ENCODE data around the gene CFAP46. TPM values are rescaled to one million over a fixed set of nuclear protein-coding genes. Genes with fewer than 3 reads are reported as not detected.
A peak's percentile ranks its signal among the peaks of the same experiment; 100 is the strongest.

CFAP46 gene
- total and polyA plus RNA-seq, 2 experiments from 2014 or later = 3.1 to 5.4 TPM

- H3K4me3 ChIP-seq = no peak overlapping the region
- H3K4me3 Mint-ChIP-seq = no peak overlapping the region
- H3K9me3 Mint-ChIP-seq = no peaks in the 10 kb centered on the region
- H3K4me1 Mint-ChIP-seq = peaks cover 22% of the 10 kb centered on the region
- DNase-seq (ENCODE audit: low spot score) (no peak), ATAC-seq (peak; percentile 14)
- TF ChIP-seq POLR2AphosphoS5 (IDR thresholded peaks at IDR 0.05; ENCODE audit: low read depth) = no peak
- no peak for TF ChIP-seq CTCF (conservative IDR thresholded peaks at IDR 0.05; ENCODE audit: low read depth in 2 of 2)
- no peak for TF ChIP-seq EZH2 (IDR thresholded peaks at IDR 0.05; ENCODE audit: low read depth, unreplicated experiment)
- no peak for TF ChIP-seq ZNF462 (CRISPR knock-in tag; IDR thresholded peaks at IDR 0.05)
- no peak for TF ChIP-seq STAT1 (IDR thresholded peaks at IDR 0.05; ENCODE audit: unreplicated experiment)
- no peak for TF ChIP-seq EZH2phosphoT487 (IDR thresholded peaks at IDR 0.05; ENCODE audit: unreplicated experiment)
- no peak for TF ChIP-seq ZNF114 (CRISPR knock-in tag; IDR thresholded peaks at IDR 0.05)
- TF ChIP-seq CREB1 (CRISPR knock-in tag; IDR thresholded peaks at IDR 0.05; ENCODE audit: low read depth) = no peak
- no peak for TF ChIP-seq ZNF331 (CRISPR knock-in tag; IDR thresholded peaks at IDR 0.05; ENCODE audit: low read depth)
- TF ChIP-seq NANOG (IDR thresholded peaks at IDR 0.05; ENCODE audit: borderline replicate concordance) = no peak
- TF ChIP-seq REST (IDR thresholded peaks at IDR 0.05; ENCODE audit: unreplicated experiment) = no peak
- no peak for TF ChIP-seq JUNB (IDR thresholded peaks at IDR 0.05; ENCODE audit: unreplicated experiment)
- TF ChIP-seq ETS1 (IDR thresholded peaks at IDR 0.05) = no peak
- H3K79me2 ChIP-seq (replicated peaks; ENCODE audit: insufficient read depth) = no peaks in the 10 kb centered on the region
- no peaks in the 10 kb centered on the region for H3K36me3 ChIP-seq (ENCODE audit: insufficient read depth)
- no peaks in the 10 kb centered on the region for H3K4me1 ChIP-seq (ENCODE audit: insufficient read depth)
- no peak overlapping the region for H3K27ac ChIP-seq (ENCODE audit: low read depth)
- H2AFZ ChIP-seq = no peak overlapping the region
- H3K9me2 ChIP-seq (ENCODE audit: insufficient read depth) = no peaks in the 10 kb centered on the region
- H3K27me3 Mint-ChIP-seq (ENCODE audit: insufficient read depth, low read depth, poor library complexity) = peaks cover 17% of the 10 kb centered on the region
- no peak overlapping the region for H3K27ac Mint-ChIP-seq
- no peaks in the 10 kb centered on the region for H3K36me3 Mint-ChIP-seq (ENCODE audit: low read depth)
- H3K4me2 ChIP-seq = no peak overlapping the region
- no peaks in the 10 kb centered on the region for H4K20me1 ChIP-seq (replicated peaks; ENCODE audit: insufficient read depth)
- H3F3A ChIP-seq (replicated peaks; ENCODE audit: low read depth) = no peaks in the 10 kb centered on the region
- H3K27me3 ChIP-seq (ENCODE audit: insufficient read depth) = no peaks in the 10 kb centered on the region
These were observed 28.7 kb downstream of the CFAP46 start for GRCh38 chr10:132913559-132914115.
